HG02678 (cell line): ENCODE results near the gene SAMD5.

Experiments
- ATAC-seq: cut with Tn5 transposase; IDR thresholded peaks from one replicate; pipeline ENCODE4 v1.9.1; 2021; ENCODE audit warnings: mild to moderate bottlenecking, moderate library complexity; ENCODE audit not compliant: unreplicated experiment

The SAMD5 gene

GRCh38 chr6:147508042-147508865, at the start of gene SAMD5:
TSS of gene SAMD5 (plus strand) at chr6:147508690. CDS start at chr6:147508929, 239 bp downstream.
- peak; percentile 64 for ATAC-seq

GRCh38 chr6:147459780-147460179, 48.7 kb upstream of the SAMD5 start:
- no peak for ATAC-seq

DNA sequence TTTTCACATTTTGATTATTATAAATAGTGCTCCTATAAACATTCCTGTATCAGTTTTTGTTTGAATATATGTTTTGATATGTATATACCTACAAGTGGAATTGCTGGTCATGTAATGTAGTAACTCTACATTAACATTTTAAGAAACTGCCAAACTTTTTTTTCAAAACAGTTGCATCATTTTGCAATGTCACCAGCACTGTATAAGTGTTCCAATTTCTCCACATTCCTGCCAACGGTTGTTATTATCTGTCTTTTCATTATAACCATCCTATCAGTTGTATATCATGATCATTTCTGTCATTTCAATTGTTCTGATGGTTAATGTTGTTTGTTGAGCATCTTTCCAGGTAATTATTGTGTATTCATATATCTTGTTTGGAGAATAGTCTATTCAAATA, 44.8 kb upstream of the SAMD5 start:
- no peak for ATAC-seq

DNA sequence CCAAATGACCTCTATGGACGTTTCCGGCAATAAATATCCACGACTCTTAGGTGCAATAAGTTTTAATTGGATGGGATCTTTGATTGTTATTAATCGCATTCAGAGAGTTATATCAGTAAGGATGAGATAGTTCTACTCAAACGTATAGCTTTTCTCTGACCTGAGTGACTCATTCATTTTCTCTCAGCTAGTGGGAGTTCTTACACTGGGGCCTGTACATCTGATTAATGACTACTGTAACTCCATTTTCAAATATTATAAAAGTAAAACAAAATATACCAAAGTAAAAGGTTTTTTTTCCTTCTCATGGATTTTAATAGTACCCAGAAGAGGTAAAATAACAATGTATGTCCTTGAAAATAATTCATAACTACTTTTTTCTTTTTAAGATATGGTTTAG, 41.1 kb upstream of the SAMD5 start:
- ATAC-seq: no peak

- ATAC-seq: no peak
Observed at GRCh38 chr6:147467886-147468285, 40.6 kb upstream of the SAMD5 start.

GRCh38 chr6:147468634-147469033, 39.9 kb upstream of the SAMD5 start:
- no peak for ATAC-seq

DNA sequence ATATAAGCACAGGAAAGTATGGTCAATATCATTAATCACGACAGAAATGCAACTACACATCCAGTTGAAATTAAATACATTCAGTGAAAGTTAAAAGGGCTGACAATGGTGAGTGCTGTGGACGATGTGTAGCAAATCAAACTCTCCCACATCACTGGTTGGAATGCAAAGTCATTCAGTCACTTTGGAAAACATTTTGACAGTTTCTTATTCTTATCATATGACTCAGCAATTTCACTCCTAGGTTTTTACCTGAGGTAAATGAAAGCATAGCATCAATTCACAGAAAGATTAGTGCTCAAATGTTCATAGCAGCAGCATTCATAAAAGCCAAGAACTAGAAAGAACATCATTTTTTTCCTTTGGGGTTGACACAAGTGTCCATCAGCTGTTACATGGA, 28.6 kb upstream of the SAMD5 start:
- no peak for ATAC-seq

DNA sequence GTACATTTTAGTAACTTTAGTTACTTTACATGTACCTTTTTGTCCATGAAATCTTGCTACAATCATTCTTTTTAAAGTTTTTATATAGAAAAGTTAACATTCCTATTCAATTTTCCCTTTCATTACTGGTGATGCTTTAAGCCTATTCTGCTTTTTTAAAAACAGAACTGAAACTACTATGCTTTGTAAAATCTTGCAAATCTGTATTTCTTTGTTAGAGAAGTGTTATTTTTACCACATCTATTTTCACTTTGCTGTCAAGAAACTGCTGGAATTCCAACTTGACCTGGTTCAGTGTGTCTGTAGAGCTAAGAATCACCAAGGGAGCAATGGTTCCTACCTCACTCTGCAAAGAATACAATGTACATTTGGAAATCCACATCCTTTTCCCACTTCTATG, 21.8 kb upstream of the SAMD5 start:
- ATAC-seq: no peak

DNA sequence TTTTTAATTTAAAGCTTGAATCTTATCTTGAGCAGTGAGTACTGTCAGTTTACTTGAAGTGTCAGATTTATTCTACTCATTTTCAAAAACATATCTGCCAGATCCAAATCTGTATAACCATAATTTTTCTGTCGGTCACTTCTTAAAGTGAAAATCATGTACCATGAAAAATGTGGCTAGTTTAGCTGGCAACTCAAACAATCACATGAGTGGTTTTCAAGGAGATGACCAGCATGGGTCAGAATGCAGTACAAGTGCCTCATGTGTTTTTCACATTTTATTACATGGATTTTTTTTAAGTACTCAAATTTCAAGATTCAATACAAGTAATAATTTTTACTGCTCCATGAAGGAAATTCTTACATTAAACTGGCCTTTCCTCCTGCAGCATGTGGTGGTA, 11.0 kb upstream of the SAMD5 start:
- no peak for ATAC-seq

DNA sequence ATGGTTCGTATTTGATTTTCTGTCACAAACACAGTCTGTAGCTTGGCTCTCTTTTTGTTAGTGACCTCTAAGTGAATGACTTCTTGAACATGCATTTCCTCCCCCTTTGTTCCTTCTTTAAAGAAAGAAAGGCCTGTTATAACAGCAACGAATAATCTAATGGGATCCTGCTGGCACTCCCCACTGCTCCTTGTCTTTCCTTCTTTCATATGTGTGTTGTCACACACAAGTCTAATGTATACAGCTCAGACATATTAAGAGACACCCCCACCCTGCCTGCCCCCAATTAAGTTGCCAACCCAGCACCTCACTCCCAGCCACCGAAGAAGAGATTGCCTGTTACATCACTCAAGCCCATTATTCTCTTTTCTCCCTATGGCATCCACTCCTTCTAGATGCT, 4.9 kb upstream of the SAMD5 start:
- ATAC-seq: no peak

GRCh38 chr6:147504848-147505247, 3.6 kb upstream of the SAMD5 start:
- ATAC-seq: no peak

DNA sequence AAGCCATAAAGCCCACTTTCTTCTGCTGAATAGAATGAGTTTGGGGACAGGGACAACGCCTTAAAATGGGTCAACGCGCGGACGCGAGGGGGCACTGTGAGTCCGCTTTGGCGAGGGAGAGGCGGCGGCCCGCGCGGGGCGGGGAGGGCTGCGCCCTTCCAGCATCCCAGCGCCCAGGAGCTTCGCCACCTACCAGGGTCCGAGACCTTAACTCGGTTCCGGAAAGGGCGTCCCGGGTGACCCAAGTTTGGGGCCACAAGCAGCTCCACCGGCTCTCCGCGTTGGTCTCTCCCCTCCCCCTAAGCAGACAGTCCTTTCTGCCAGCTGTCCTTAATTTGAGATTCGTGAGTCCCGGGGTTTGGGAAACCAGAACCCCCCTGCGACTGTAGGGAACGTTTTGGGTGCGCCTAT, 1.8 kb upstream of the SAMD5 start:
- no peak for ATAC-seq

- ATAC-seq: peak; percentile 3
Observed at GRCh38 chr6:147507162-147508041, 1.1 kb upstream of the SAMD5 start.

- peak; percentile 17 for ATAC-seq
Observed at GRCh38 chr6:147508866-147509608, 547 bp downstream of the SAMD5 start.

DNA sequence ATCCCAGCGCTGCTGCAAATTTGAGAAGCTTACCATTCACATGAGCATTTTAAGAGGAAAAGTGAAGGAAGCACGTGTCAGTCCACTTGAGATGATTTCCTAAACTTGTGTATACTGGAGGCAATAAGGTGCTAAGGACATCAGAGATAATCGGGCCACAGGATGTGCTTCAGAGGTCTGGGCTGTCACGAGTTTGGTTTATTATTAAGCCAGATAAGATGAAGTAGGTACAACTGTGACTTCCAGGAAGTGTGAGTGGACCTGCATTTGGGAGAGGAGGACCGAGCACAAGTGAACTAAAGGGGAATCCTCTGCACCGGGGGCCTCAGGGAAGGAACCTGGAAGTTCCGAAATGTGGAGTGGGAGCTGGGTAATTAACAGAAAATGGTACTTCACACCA, 1.4 kb downstream of the SAMD5 start:
- ATAC-seq: peak; percentile 53

DNA sequence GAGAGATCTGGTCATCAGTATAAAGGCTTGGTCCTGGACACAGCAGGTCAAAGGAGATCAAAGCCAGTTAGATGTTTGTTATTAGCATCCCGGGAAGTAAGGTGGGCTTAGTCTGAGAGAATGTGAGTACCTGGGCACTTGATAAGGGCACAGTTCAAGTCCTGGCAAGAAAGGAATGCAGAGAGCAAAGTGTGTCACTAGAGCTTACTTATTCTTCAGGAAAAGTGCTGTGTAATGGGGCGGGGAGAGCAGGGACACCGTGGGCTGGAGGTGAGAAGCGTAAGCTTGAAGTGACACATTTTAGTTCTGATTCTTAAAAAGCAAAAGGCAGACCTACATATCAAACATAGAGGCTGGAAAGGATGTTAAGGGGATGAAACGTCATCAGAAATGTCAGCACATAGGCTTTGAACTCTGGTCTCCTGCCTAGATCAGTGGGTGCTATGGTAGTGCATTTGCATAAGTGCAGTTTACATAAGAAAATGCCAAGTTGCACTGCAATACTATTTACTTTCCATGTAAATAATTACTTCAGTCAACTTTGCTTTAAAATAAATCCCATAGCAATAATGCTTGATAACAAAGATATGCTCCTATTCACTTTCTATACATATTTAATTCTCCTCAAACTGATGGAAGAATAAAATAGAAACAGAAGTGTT, 2.6 kb downstream of the SAMD5 start:
- no peak for ATAC-seq

- no peak for ATAC-seq
Observed at GRCh38 chr6:147514831-147515230, 6.3 kb downstream of the SAMD5 start.

GRCh38 chr6:147515327-147515726, 6.8 kb downstream of the SAMD5 start:
- ATAC-seq: no peak

GRCh38 chr6:147522597-147522996, 14.1 kb downstream of the SAMD5 start:
- no peak for ATAC-seq

- ATAC-seq: no peak
Observed at GRCh38 chr6:147525519-147526209, 17.2 kb downstream of the SAMD5 start.
